Lower leg skin (tissue), 3 donors: ENCODE measurements around the gene PLD5.
"Not testable (repeated sequence)": the region's sequence is repeated elsewhere in the genome, so short reads cannot be mapped to it uniquely, and the experiment has no call there.

Experiments
- CTCF ChIP-seq, 3 donors: fragments of 450-650 bp; IDR thresholded peaks; one replicate each; pipeline ENCODE4 v1.5.1; 2016; ENCODE audit warnings: antibody characterized with exemption in 3 of 3, mild to moderate bottlenecking in 3 of 3, moderate library complexity in 2 of 3
- POLR2A ChIP-seq, 2 donors: fragments of 450-650 bp; IDR thresholded peaks; one replicate each; pipeline ENCODE4 v1.6.1; 2016 to 2017; ENCODE audit warnings: antibody characterized with exemption in 2 of 2, mild to moderate bottlenecking in 1 of 2, moderate library complexity in 1 of 2

GRCh38 chr1:242288067-242288466 is 236.4 kb downstream of the PLD5 start:
- TF ChIP-seq CTCF, POLR2A (IDR thresholded peaks at IDR 0.05): not testable (repeated sequence)
